GM13976 (cell line): ENCODE results near the gene PLPPR3.

Experiments used
- DNase-seq: peaks from one replicate; pipeline ENCODE4 v3.0.0; 2012; ENCODE audit warnings: low spot score
- CTCF ChIP-seq: IDR thresholded peaks from 2 replicates; pipeline ENCODE4 v1.5.1; 2012; ENCODE audit warnings: borderline replicate concordance, mild to moderate bottlenecking; ENCODE audit not compliant: insufficient read depth; ENCODE audit errors: extremely low read depth, missing control alignments, control extremely low read depth
- in situ Hi-C: fragments of 300-500 bp; cut with MboI; formaldehyde crosslinking; loops from one replicate; pipeline ENCODE4 v1.12.0; 2022; ENCODE audit warnings: low sequenced_read_pairs, mixed read lengths, inconsistent platforms; ENCODE audit not compliant: unreplicated experiment

Gene PLPPR3

GRCh38 chr19:793806-794205, 27.9 kb downstream of the PLPPR3 start:
- in situ Hi-C loops, result no loop called here
- no peak for DNase-seq
- no peak for TF ChIP-seq CTCF

GRCh38 chr19:792306-792885, 29.4 kb downstream of the PLPPR3 start:
- in situ Hi-C loops, result no loop called here
- no peak for TF ChIP-seq CTCF
- no peak for DNase-seq

DNA sequence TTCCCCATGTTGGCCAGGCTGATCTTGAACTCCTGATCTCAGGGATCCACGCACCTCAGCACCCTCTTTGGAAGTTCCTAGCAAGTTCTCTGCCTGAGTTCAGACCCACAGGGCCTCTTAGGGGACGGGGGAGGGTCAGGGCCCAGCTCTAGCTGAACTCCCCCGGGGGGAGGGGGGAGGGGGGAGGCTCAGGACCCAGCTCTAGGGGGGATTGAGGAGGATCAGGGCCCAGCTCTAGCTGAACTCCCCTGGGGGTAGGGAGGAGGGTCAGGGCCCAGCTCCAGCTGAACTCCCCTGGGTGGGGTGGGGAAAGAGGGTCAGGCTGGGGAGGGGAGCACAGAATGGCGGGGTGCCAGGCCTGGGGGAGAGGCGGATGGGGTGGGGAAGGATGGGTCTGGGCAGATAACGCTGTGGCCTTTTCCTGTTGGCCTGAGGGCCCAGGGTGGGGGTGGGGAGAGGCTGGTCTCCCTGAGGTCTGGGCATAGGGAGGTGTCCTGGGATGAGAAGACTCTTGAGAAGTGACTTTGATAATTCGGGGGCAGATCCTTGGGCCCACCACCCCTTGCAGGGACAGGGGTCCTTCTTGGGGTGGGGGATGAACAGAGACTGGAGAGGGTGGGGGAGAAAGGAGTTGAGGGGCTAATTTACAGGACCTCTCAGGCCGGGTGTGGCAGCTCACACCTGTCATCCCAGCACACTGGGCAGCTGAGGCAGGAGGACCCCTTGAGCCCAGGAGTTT, 30.0 kb downstream of the PLPPR3 start:
- no peak for DNase-seq
- in situ Hi-C loops, result no loop called here
- no peak for TF ChIP-seq CTCF

DNA sequence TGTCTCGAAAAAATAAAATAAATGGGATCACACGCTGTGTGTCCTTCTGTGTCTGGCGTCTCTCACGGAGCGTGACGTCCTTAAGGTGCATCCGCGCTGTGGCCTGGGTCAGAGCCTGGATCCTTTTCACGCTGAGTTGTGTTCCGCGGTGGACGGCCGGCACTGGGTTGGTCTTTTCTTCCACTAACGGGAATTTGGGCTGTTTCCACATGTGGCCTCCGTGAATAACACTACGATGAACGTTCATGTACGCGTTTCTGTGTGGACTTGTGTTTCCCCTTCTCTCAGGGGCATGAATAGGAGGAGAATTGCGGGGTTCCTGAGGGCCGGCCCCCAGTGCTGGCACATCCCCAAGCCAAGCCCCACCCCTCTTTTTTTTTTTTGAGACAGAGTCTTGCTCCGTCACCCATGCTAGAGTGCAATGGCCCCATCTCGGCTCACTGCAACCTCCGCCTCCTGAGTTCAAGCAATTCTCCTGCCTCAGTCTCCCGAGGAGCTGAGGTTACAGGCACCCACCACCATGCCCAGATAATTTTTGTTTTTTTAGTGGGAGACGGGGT, 30.7 kb downstream of the PLPPR3 start:
- in situ Hi-C loops, result no loop called here
- no peak for DNase-seq

GRCh38 chr19:789701-790060, 32.1 kb downstream of the PLPPR3 start:
- DNase-seq, result no peak
- TF ChIP-seq CTCF, result no peak
- in situ Hi-C loops, result no loop called here

More for the DNA sequence above, 30.7 kb downstream of the PLPPR3 start:
- TF ChIP-seq CTCF, result no peak

GRCh38 chr19:788983-789700, 32.6 kb downstream of the PLPPR3 start:
- DNase-seq, result no peak
- in situ Hi-C loops, result no loop called here
- no peak for TF ChIP-seq CTCF
